Measurements from ENCODE around the gene FANCI. TPM values are rescaled to one million over a fixed set of nuclear protein-coding genes. Genes with fewer than 3 reads are reported as not detected.

Gene FANCI
- total and polyA plus RNA-seq, 7 donors = 2.0 to 16.0 (median 2.8) TPM

- 90 to 91% methylated on average over 4 of the region's 4 CpGs for WGBS, 2 donors
These were observed 101.5 kb downstream of the FANCI start for GRCh38 chr15:89345248-89345647.

DNA sequence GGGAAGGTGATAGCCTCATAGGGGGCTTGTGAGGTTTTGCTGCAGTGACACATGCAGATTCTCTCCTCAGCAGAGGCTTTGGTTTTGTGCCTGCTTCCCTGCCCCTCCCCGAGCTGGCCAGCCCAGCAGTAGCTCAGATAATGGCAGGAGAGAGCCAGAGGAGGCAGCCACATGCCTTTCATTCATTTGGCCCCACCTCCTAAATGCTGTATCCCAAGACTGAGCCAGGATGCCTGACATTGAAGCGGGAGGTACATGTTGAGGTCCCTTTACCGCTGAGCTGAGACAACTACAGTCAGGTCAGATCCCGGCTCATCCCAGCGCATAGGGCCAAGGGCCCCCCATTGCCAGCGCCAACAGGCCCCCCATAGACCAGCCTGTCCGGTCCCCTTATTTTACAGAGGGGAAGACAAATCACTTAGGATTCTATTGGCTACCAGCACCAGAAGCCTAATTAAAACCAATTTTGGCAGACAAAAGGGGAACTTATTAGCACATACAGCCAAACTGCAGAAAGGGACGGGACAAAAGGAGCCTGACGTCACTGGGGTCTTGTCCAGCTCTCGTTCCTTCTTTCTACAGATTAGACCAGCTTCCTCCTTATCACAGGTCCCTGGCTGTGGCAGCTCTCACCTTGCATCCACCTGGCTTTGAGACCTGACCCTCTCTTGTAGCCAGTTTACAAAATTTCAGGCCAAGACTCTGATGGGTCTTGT lies 102.9 kb downstream of the FANCI start:
- H3K36me3 ChIP-seq = no peaks in the 10 kb centered on the region
- H3K4me1 ChIP-seq = no peaks in the 10 kb centered on the region
- intact Hi-C loops (cut with DNase I) = no loop called here
- no peak overlapping the region for H3K4me3 ChIP-seq
- no peak overlapping the region for H3K27ac ChIP-seq
- peaks cover 0 to 36% (median 0%) of the 10 kb centered on the region in 3 donors for H3K27me3 ChIP-seq
- H3K9me3 ChIP-seq = no peaks in the 10 kb centered on the region
- 53 to 66% methylated on average over 10 of the region's 10 CpGs for WGBS, 2 donors
- no peak for TF ChIP-seq EP300 (IDR thresholded peaks at IDR 0.05)
- TF ChIP-seq POLR2A (IDR thresholded peaks at IDR 0.05) = no peak
- TF ChIP-seq POLR2AphosphoS5 (IDR thresholded peaks at IDR 0.05) = no peak
- TF ChIP-seq CTCF (IDR thresholded peaks at IDR 0.05) = no peak
- no peak for DNase-seq

More at GRCh38 chr15:89345248-89345647, 101.5 kb downstream of the FANCI start:
- no peak for DNase-seq
- Histone ChIP-seq H3K4me3 (no peak overlapping the region), H3K27me3 (peaks cover 0 to 32% (median 0%) of the 10 kb centered on the region in 3 donors), H3K4me1 (no peaks in the 10 kb centered on the region), H3K9me3 (no peaks in the 10 kb centered on the region), H3K27ac (no peak overlapping the region), H3K36me3 (no peaks in the 10 kb centered on the region)
- TF ChIP-seq POLR2A (IDR thresholded peaks at IDR 0.05) (no peak), CTCF (IDR thresholded peaks at IDR 0.05) (no peak), POLR2AphosphoS5 (IDR thresholded peaks at IDR 0.05) (no peak), EP300 (IDR thresholded peaks at IDR 0.05) (no peak)
- intact Hi-C loops (cut with DNase I) = no loop called here

DNA sequence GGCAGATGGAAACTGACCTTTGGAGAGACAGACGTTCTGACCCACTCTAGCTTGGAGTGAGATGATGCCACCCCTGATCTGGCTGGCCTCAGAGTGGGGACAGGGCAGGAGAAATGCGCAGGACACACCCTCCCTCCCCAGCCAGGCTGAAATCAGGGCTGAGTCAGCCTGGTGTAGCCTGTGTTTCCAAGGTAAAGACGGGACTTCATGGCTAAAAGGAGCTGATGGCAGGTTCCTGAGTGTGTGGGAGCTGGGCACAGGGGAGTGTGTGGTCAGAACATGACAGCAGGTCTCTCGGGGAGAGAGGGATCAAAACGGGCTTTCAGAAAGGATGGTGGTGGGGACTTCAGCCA lies 105.4 kb downstream of the FANCI start:
- Histone ChIP-seq H3K36me3 (no peaks in the 10 kb centered on the region), H3K9me3 (no peaks in the 10 kb centered on the region), H3K4me1 (no peaks in the 10 kb centered on the region), H3K27ac (no peak overlapping the region), H3K4me3 (no peak overlapping the region), H3K27me3 (peaks cover 0 to 52% (median 9%) of the 10 kb centered on the region in 3 donors)
- no peak for DNase-seq
- WGBS, 2 donors = 72 to 78% methylated on average over 5 of the region's 5 CpGs
- intact Hi-C loops (cut with DNase I) = no loop called here
- TF ChIP-seq POLR2A (IDR thresholded peaks at IDR 0.05) (no peak), EP300 (IDR thresholded peaks at IDR 0.05) (no peak), POLR2AphosphoS5 (IDR thresholded peaks at IDR 0.05) (no peak), CTCF (IDR thresholded peaks at IDR 0.05) (no peak)

DNA sequence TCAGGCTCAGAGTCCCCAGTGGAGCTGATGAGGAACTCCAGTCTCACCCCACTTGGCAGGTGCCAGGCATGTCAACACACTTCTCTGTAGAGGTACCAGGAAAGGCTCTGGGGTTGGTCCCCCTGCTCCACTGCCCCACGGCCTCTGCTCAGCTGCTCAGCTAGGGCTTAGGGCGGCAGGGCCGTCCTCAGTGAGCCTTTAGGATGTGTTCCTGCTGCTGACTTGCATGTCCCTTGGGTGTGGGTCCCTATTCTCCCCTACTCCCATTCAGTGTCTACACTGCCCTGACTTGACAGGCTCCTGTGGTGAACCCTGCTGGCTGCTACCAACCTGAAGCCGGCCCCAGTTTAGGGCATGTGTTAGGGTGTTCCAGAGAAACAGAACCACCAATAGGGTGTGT lies 108.7 kb downstream of the FANCI start:
- TF ChIP-seq POLR2AphosphoS5 (IDR thresholded peaks at IDR 0.05) = no peak
- no peak for TF ChIP-seq EP300 (IDR thresholded peaks at IDR 0.05)
- no peak for TF ChIP-seq POLR2A (IDR thresholded peaks at IDR 0.05)
- Histone ChIP-seq H3K4me3 (no peak overlapping the region), H3K27ac (no peak overlapping the region), H3K4me1 (no peaks in the 10 kb centered on the region), H3K9me3 (no peaks in the 10 kb centered on the region), H3K36me3 (no peaks in the 10 kb centered on the region), H3K27me3 (peaks cover 0 to 64% (median 34%) of the 10 kb centered on the region in 3 donors)
- intact Hi-C loops (cut with DNase I) = no loop called here
- 65 to 70% methylated on average over 4 of the region's 4 CpGs for WGBS, 2 donors
- no peak for DNase-seq

DNA sequence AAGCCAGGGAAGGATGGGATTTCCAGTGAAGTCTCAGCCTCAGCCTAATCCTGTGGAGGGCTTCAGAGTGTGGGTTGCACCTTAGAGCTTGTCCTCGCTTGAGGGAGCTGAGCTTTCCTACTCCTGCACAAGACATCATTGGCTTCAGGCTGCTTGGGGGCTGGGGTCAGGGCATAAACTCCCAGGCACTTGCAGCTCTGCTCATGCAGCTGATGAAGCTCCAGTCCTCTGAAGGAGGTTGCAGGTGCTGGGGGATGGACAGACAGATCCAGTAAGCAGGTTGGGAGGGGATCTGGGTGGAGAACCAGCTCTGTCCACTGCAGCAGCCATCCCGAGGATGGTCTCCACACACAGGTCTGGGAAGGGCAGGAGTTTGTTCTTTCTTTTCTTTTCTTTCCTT lies 110.2 kb downstream of the FANCI start:
- no peak for TF ChIP-seq CTCF (IDR thresholded peaks at IDR 0.05)
- no peak for TF ChIP-seq POLR2A (IDR thresholded peaks at IDR 0.05)
- no peak for TF ChIP-seq EP300 (IDR thresholded peaks at IDR 0.05)
- no peak for TF ChIP-seq POLR2AphosphoS5 (IDR thresholded peaks at IDR 0.05)
- no peak for DNase-seq
- H3K36me3 ChIP-seq = no peaks in the 10 kb centered on the region
- H3K4me3 ChIP-seq = no peak overlapping the region
- intact Hi-C loops (cut with DNase I) = no loop called here
- H3K9me3 ChIP-seq = no peaks in the 10 kb centered on the region
- peaks cover 0 to 8% (median 4%) of the 10 kb centered on the region in 4 donors for H3K4me1 ChIP-seq
- H3K27ac ChIP-seq = no peak overlapping the region
- WGBS, 2 donors = 67 to 78% methylated on average over 2 of the region's 2 CpGs
- H3K27me3 ChIP-seq = peaks cover 2 to 72% (median 48%) of the 10 kb centered on the region in 3 donors

All from sigmoid colon (tissue), 7 donors.